CD14-positive monocyte (primary cell): ENCODE results near the gene PRKRA. TPM values are rescaled to one million over a fixed set of nuclear protein-coding genes. Genes with fewer than 3 reads are reported as not detected.

Experiments
- DNase-seq, 3 donors: peaks; one replicate each; pipeline ENCODE4 v3.0.0-alpha.2; 2011 to 2022
- H2AFZ ChIP-seq: 2 replicates; pipeline ENCODE4 v1.6.0; 2012; ENCODE audit warnings: mild to moderate bottlenecking, low read depth, low read length, inconsistent platforms; ENCODE audit not compliant: insufficient read depth, poor library complexity, severe bottlenecking
- H3K27ac ChIP-seq, 2 donors: 1 replicate in 1 of 2; 2 replicates in 1 of 2; pipeline ENCODE4 v1.5.1; 2012 to 2013; ENCODE audit warnings: low read length in 2 of 2, control low read depth in 1 of 2, inconsistent platforms in 1 of 2, low read depth in 1 of 2, mild to moderate bottlenecking in 1 of 2
- H3K27me3 ChIP-seq, 2 donors: one replicate each; pipeline versions ENCODE4 v1.6.0 to v1.6.1; 2011 to 2013; ENCODE audit warnings: low read length in 2 of 2; ENCODE audit not compliant: control insufficient read depth in 2 of 2, insufficient read depth in 2 of 2
- H3K36me3 ChIP-seq, 2 donors: replicated peaks in 1 of 2; 1 replicate in 1 of 2; 2 replicates in 1 of 2; pipeline versions ENCODE4 v1.5.1 to v1.6.1; 2012 to 2013; ENCODE audit warnings: low read length in 2 of 2, control low read depth in 1 of 2, inconsistent platforms in 1 of 2, mild to moderate bottlenecking in 1 of 2; ENCODE audit not compliant: insufficient read depth in 2 of 2, control insufficient read depth in 1 of 2
- H3K4me1 ChIP-seq, 2 donors: 1 replicate in 1 of 2; 2 replicates in 1 of 2; pipeline versions ENCODE4 v1.5.1 to v1.6.1; 2012 to 2013; ENCODE audit warnings: low read length in 2 of 2, control low read depth in 1 of 2, inconsistent platforms in 1 of 2, mild to moderate bottlenecking in 1 of 2, moderate library complexity in 1 of 2; ENCODE audit not compliant: insufficient read depth in 2 of 2, control insufficient read depth in 1 of 2
- H3K4me2 ChIP-seq: replicated peaks from 2 replicates; pipeline ENCODE3; 2012; ENCODE audit warnings: low read length, moderate library complexity, mild to moderate bottlenecking; ENCODE audit not compliant: poor library complexity, severe bottlenecking; ENCODE audit errors: extremely low read depth
- H3K4me3 ChIP-seq, 3 experiments: fragments of 200-600 bp in 1 of 3; sonication (generic) in 1 of 3; replicated peaks in 1 of 3; 1 replicate in 2 of 3; 2 replicates in 1 of 3; pipeline ENCODE4 v1.5.1; 2011 to 2013; ENCODE audit warnings: low read length in 3 of 3, mild to moderate bottlenecking in 3 of 3, control low read depth in 2 of 3, low read depth in 2 of 3, inconsistent platforms in 1 of 3, moderate library complexity in 1 of 3
- H3K79me2 ChIP-seq: 2 replicates; pipeline ENCODE4 v1.6.0; 2012; ENCODE audit warnings: mild to moderate bottlenecking, control low read depth, inconsistent platforms, low read length, moderate library complexity; ENCODE audit not compliant: insufficient read depth
- H3K9ac ChIP-seq: 2 replicates; pipeline ENCODE4 v1.6.0; 2017; ENCODE audit warnings: low read length, mild to moderate bottlenecking; ENCODE audit not compliant: insufficient read depth, poor library complexity, severe bottlenecking
- H3K9me3 ChIP-seq, 2 donors: replicated peaks in 1 of 2; 1 replicate in 1 of 2; 2 replicates in 1 of 2; pipeline versions ENCODE4 v1.5.1 to v1.6.1; 2012 to 2013; ENCODE audit warnings: low read length in 2 of 2, control low read depth in 1 of 2; ENCODE audit not compliant: control insufficient read depth in 1 of 2, insufficient read depth in 1 of 2
- H4K20me1 ChIP-seq: 2 replicates; pipeline ENCODE4 v1.6.0; 2012; ENCODE audit warnings: mild to moderate bottlenecking, low read length, control low read depth, moderate library complexity; ENCODE audit not compliant: insufficient read depth
- H3K27ac Mint-ChIP-seq, 7 donors: one replicate each; pipeline ENCODE4 v1.8.0; 2020; ENCODE audit warnings: mild to moderate bottlenecking in 7 of 7, mixed read lengths in 7 of 7, moderate library complexity in 6 of 7, inconsistent platforms in 2 of 7
- H3K27me3 Mint-ChIP-seq, 3 donors: one replicate each; pipeline ENCODE4 v1.8.0; 2021 to 2022; ENCODE audit warnings: low read depth in 3 of 3, mild to moderate bottlenecking in 3 of 3, mixed read lengths in 3 of 3, moderate library complexity in 3 of 3, inconsistent platforms in 1 of 3
- H3K36me3 Mint-ChIP-seq, 2 donors: one replicate each; pipeline ENCODE4 v1.8.0; 2020; ENCODE audit warnings: mixed read lengths in 2 of 2, inconsistent platforms in 1 of 2, mild to moderate bottlenecking in 1 of 2
- H3K4me1 Mint-ChIP-seq: one replicate; pipeline ENCODE4 v1.8.0; 2020; ENCODE audit warnings: mild to moderate bottlenecking, mixed read lengths
- H3K4me3 Mint-ChIP-seq, 2 donors: one replicate each; pipeline ENCODE4 v1.8.0; 2020; ENCODE audit warnings: mild to moderate bottlenecking in 2 of 2, mixed read lengths in 2 of 2, moderate library complexity in 1 of 2
- H3K9me3 Mint-ChIP-seq, 7 donors: one replicate each; pipeline ENCODE4 v1.8.0; 2020 to 2022; ENCODE audit warnings: mixed read lengths in 7 of 7, mild to moderate bottlenecking in 6 of 7, moderate library complexity in 6 of 7, inconsistent platforms in 2 of 7
- CTCF ChIP-seq: fragments of 200-600 bp; IDR thresholded peaks from one replicate; pipeline ENCODE4 v1.8.0; 2022; ENCODE audit warnings: antibody characterized with exemption, mild to moderate bottlenecking
- WGBS: methylation state at CpG from one replicate; pipeline ENCODE4 v1.1.5; 2013; ENCODE audit warnings: missing lambda C conversion rate; ENCODE audit not compliant: insufficient coverage; 5-methylcytosine and 5-hydroxymethylcytosine counted together
- intact Hi-C, 2 donors: fragments of 100-400 bp; cut with micrococcal nuclease; formaldehyde crosslinking; loops; one replicate each; pipeline versions ENCODE4 v1.15.0 to v1.15.1; 2023
- polyA plus RNA-seq, 3 donors: library from polyadenylated mRNA; depleted of rRNA in 1 of 3; unstranded in 2 of 3; stranded (reverse) in 1 of 3; fragments of 300-500 nt in 2 of 3; fragments of >200 nt in 1 of 3; fragmentation: Illumina TruSeq in 2 of 3; gene quantifications; 1 replicate in 2 of 3; 2 replicates in 1 of 3; pipeline ENCODE4 v1.2.3, GENCODE V29; 2012 to 2021

PRKRA gene
- polyA plus RNA-seq, 3 donors, result 21.0 to 35.8 (median 35.4) TPM

- Mint-ChIP-seq H3K4me1 (peaks cover 38% of the 10 kb centered on the region), H3K27me3 (no peaks in the 10 kb centered on the region), H3K9me3 (no peaks in the 10 kb centered on the region), H3K27ac (peak overlapping the region; percentile 97 to 100 (median 99)), H3K4me3 (peak overlapping the region; percentile 95 to 98), H3K36me3 (no peaks in the 10 kb centered on the region)
- Histone ChIP-seq H3K27me3 (no peaks in the 10 kb centered on the region), H4K20me1 (peaks cover 9% of the 10 kb centered on the region), H3K79me2 (peaks cover 41% of the 10 kb centered on the region), H3K4me1 (peaks cover 33 to 39% of the 10 kb centered on the region in 2 donors), H3K36me3 (no peaks in the 10 kb centered on the region), H3K9ac (peak overlapping the region; percentile 91), H3K9me3 (no peaks in the 10 kb centered on the region), H3K4me3 (peak overlapping the region; percentile 80 to 98 (median 92)), H3K27ac (peak overlapping the region; percentile 90 to 99), H3K4me2 (peak overlapping the region; percentile 97), H2AFZ (peak overlapping the region; percentile 96)
- DNase-seq, result no peak
- intact Hi-C loops, result loop anchor here in 1 of 2 donors (1.0 kb wide), 1 partner anchor 28 kb away; the partner anchor contains the start of genes PJVK and PRKRA
- WGBS, result 7% methylated on average over 2 of the region's 4 CpGs
- TF ChIP-seq CTCF, result peak; percentile 75
These were observed 28.3 kb upstream of the PRKRA start for GRCh38 chr2:178479275-178479616.

- H3K36me3 Mint-ChIP-seq, result no peaks in the 10 kb centered on the region
- no peaks in the 10 kb centered on the region for H3K9me3 Mint-ChIP-seq
- Histone ChIP-seq H3K79me2 (peaks cover 35% of the 10 kb centered on the region), H3K4me1 (peaks cover 33 to 39% of the 10 kb centered on the region in 2 donors), H3K4me3 (peak within 1 kb of the TSS; percentile 80 to 98 (median 92)), H3K9ac (peak within 1 kb of the TSS; percentile 91), H4K20me1 (peaks cover 3% of the 10 kb centered on the region), H3K4me2 (peak within 1 kb of the TSS; percentile 97), H2AFZ (peak within 1 kb of the TSS; percentile 96), H3K27me3 (no peaks in the 10 kb centered on the region), H3K27ac (peak within 1 kb of the TSS; percentile 90 to 99), H3K9me3 (no peaks in the 10 kb centered on the region), H3K36me3 (no peaks in the 10 kb centered on the region)
- WGBS, result 0% methylated on average over 46 of the region's 56 CpGs
- H3K27me3 Mint-ChIP-seq, result no peaks in the 10 kb centered on the region
- intact Hi-C loops, result loop anchor here in 1 of 2 donors (1.0 kb wide), 1 partner anchor 27 kb away; the partner anchor contains the start of genes PJVK and PRKRA
- H3K27ac Mint-ChIP-seq, result peak within 1 kb of the TSS; percentile 97 to 100 (median 99)
- H3K4me3 Mint-ChIP-seq, result peak within 1 kb of the TSS; percentile 95 to 98
- peaks cover 34% of the 10 kb centered on the region for H3K4me1 Mint-ChIP-seq
- peak; percentile 91 for TF ChIP-seq CTCF
- peak; percentile 79 to 81 (median 80) for DNase-seq
These were observed 27.7 kb upstream of the PRKRA start, which contains the start of gene FKBP7 for GRCh38 chr2:178478439-178479274. Gene FKBP7, minus strand, starts transcription at chr2:178478600. Its CDS starts 101 bp downstream, at chr2:178478499.
